Upper lobe of right lung (tissue), 1 donor: ENCODE measurements around the gene HNRNPA1. TPM values are rescaled to one million over a fixed set of nuclear protein-coding genes. Genes with fewer than 3 reads are reported as not detected.
"Not testable (repeated sequence)": the region's sequence is repeated elsewhere in the genome, so short reads cannot be mapped to it uniquely, and the experiment has no call there.

Experiments
- ATAC-seq: fragments of 200-7000 bp; cut with Tn5 transposase; one replicate; pipeline ENCODE4 v1.9.1; 2020; ENCODE audit warnings: mild to moderate bottlenecking, moderate library complexity
- DNase-seq: peaks from one replicate; pipeline ENCODE4 v3.0.0-alpha.2; 2020
- H3K27ac ChIP-seq: fragments of 200-600 bp; one replicate; pipeline ENCODE4 v1.8.0; 2022
- H3K27me3 ChIP-seq: fragments of 200-600 bp; one replicate; pipeline ENCODE4 v1.8.0; 2022; ENCODE audit warnings: mild to moderate bottlenecking
- H3K36me3 ChIP-seq: fragments of 200-600 bp; one replicate; pipeline ENCODE4 v1.8.0; 2022
- H3K4me1 ChIP-seq: fragments of 200-600 bp; one replicate; pipeline ENCODE4 v1.8.0; 2022
- H3K4me3 ChIP-seq: fragments of 200-600 bp; one replicate; pipeline ENCODE4 v1.8.0; 2022; ENCODE audit warnings: mild to moderate bottlenecking
- H3K9me3 ChIP-seq: fragments of 200-600 bp; one replicate; pipeline ENCODE4 v1.8.0; 2022
- intact Hi-C: fragments of 100-400 bp; cut with DNase I; formaldehyde crosslinking; loops from one replicate; pipeline ENCODE4 v1.11.0; 2022
- total RNA-seq: library from RNA; stranded (reverse); fragmentation: NEBNext Ultra II Directional; extraction: Animal tissue kit (Norgen Biotek cat#: 25700); gene quantifications from one replicate; pipeline ENCODE4 v1.2.1, GENCODE V29; 2021
- TF ChIP-seq, protein P1 (sequence below): fragments of 200-600 bp; IDR thresholded peaks from one replicate; pipeline ENCODE4 v1.8.0; 2022; ENCODE audit warnings: antibody characterized with exemption
- donor health status: DM: no; HTN: yes; CAD: no; lungs with severe emphysema.

HNRNPA1 gene
- total RNA-seq, 1 donor from 2014 or later: 498 TPM

- TF ChIP-seq, protein P1, sequence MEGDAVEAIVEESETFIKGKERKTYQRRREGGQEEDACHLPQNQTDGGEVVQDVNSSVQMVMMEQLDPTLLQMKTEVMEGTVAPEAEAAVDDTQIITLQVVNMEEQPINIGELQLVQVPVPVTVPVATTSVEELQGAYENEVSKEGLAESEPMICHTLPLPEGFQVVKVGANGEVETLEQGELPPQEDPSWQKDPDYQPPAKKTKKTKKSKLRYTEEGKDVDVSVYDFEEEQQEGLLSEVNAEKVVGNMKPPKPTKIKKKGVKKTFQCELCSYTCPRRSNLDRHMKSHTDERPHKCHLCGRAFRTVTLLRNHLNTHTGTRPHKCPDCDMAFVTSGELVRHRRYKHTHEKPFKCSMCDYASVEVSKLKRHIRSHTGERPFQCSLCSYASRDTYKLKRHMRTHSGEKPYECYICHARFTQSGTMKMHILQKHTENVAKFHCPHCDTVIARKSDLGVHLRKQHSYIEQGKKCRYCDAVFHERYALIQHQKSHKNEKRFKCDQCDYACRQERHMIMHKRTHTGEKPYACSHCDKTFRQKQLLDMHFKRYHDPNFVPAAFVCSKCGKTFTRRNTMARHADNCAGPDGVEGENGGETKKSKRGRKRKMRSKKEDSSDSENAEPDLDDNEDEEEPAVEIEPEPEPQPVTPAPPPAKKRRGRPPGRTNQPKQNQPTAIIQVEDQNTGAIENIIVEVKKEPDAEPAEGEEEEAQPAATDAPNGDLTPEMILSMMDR: peak; percentile 76
- Histone ChIP-seq H3K4me3 (peak within 1 kb of the TSS; percentile 93), H3K27ac (peak within 1 kb of the TSS; percentile 93), H3K36me3 (no peaks in the 10 kb centered on the region), H3K27me3 (no peaks in the 10 kb centered on the region), H3K4me1 (peaks cover 27% of the 10 kb centered on the region), H3K9me3 (no peaks in the 10 kb centered on the region)
- intact Hi-C loops: no loop called here
- peak; percentile 98 for ATAC-seq
- DNase-seq: peak; percentile 95
These were observed 44.3 kb downstream of the HNRNPA1 start, which contains the start of gene COPZ1 for GRCh38 chr12:54324617-54325441. Gene COPZ1 (plus strand): TSS chr12:54325131. CDS start chr12:54325164, 33 bp downstream.

- H3K27ac ChIP-seq: peak overlapping the region; percentile 93
- ATAC-seq, DNase-seq, H3K27me3 ChIP-seq, H3K36me3 ChIP-seq, H3K9me3 ChIP-seq, intact Hi-C loops: not testable (repeated sequence)
- H3K4me3 ChIP-seq: peak overlapping the region; percentile 93
- H3K4me1 ChIP-seq: peaks cover 28% of the 10 kb centered on the region
These were observed 45.0 kb downstream of the HNRNPA1 start for GRCh38 chr12:54325442-54326109.

GRCh38 chr12:54328595-54329337, 48.2 kb downstream of the HNRNPA1 start:
- ATAC-seq (no peak), DNase-seq (no peak)
- no peaks in the 10 kb centered on the region for H3K36me3 ChIP-seq
- peaks cover 45% of the 10 kb centered on the region for H3K4me1 ChIP-seq
- no peak overlapping the region for H3K4me3 ChIP-seq
- TF ChIP-seq, protein P1: no peak
- no peaks in the 10 kb centered on the region for H3K27me3 ChIP-seq
- H3K9me3 ChIP-seq: no peaks in the 10 kb centered on the region
- H3K27ac ChIP-seq: peak overlapping the region; percentile 47
- intact Hi-C loops: no loop called here

DNA sequence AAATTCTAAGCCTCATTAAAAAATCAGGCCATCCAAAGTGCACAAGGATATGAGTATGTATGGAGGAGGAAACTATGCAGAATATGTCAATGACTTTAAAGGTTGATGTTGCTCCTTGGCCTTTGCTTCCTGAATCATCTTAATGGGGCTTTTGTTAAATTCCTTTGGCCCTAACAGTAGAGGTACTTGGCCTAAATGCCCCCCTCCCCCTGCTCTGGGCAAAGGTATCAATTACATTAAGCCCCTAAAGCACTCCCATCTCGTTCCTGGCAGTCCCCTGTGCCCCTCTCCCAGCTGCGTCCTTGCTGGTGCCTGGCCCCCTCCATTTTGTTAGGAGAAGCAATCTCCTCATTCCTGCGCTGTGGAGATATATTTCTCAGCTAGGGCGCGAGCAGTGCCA, 49.2 kb downstream of the HNRNPA1 start:
- ATAC-seq: no peak
- Histone ChIP-seq H3K27me3 (no peaks in the 10 kb centered on the region), H3K27ac (no peak overlapping the region), H3K9me3 (no peaks in the 10 kb centered on the region), H3K4me3 (no peak overlapping the region), H3K4me1 (peaks cover 46% of the 10 kb centered on the region), H3K36me3 (no peaks in the 10 kb centered on the region)
- TF ChIP-seq, protein P1: no peak
- DNase-seq: no peak
- intact Hi-C loops: no loop called here

DNA sequence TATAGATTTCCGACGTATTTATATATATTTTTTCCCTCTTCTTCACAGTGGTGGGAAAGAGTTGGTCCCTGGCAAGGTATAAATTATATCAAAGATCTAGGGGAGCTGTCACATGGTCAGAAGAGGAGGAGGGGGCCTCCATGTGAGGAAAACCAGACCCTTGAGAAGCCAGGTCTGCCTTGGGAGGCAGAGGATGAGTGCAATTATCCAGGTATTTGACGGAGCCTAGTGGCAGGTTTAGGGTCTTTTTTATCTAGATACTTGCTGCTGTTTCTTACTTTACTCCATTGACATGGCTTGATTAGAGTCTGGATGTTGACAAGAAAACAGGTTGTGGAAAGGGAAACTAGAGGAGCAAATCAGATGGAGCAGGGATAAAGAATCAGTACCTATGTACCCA, 49.9 kb downstream of the HNRNPA1 start:
- ATAC-seq (no peak), DNase-seq (no peak)
- Histone ChIP-seq H3K9me3 (no peaks in the 10 kb centered on the region), H3K27me3 (no peaks in the 10 kb centered on the region), H3K4me3 (no peak overlapping the region), H3K36me3 (no peaks in the 10 kb centered on the region), H3K4me1 (peaks cover 51% of the 10 kb centered on the region), H3K27ac (peak overlapping the region; percentile 1)
- intact Hi-C loops: no loop called here
- TF ChIP-seq, protein P1: no peak
